Iris pigment epithelial cell (primary cell): Measurements from ENCODE around the gene ASIC1.

Experiments
- DNase-seq: peaks from one replicate; pipeline ENCODE4 v3.0.0-alpha.2; 2011; ENCODE audit warnings: low read depth

Gene ASIC1

DNA sequence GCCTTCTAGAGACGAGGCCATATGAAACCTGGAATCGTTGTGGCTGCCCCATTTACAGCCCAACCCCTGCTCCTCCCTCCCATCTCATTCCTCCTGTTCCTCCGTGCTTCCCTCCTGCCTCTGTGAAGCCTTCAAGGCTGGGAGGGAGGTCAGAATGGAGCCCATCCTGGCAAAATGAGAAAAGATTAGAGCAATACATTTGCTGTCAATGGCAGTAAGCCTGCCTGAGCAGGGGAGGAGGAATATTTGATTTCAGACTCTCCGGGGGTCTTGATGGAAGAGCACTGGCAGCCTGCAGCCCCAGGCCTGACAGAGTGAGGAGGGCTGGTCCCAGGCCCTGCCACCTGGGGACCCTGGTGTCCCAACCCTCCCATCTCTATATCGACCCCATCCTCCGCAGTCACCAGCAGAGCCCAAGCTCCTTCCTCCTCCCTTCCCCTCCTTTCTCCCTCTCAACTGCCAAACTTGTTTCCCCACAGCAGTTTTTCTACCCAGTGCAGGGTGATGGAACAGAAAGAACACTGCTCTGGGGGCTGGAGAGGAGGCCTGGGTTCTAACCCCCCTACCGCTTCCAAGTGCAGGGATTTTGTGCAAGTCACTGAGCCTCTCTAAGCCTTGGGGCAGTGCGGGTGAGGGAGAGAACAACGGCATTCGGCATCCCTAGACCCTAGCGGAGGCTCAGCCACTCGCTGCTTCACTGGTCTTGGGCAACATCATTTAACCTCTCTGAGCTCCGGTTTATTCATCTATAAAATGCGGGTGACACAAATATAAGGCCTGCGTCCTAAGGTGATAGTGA lies 16.1 kb upstream of the ASIC1 start:
- no peak for DNase-seq

DNA sequence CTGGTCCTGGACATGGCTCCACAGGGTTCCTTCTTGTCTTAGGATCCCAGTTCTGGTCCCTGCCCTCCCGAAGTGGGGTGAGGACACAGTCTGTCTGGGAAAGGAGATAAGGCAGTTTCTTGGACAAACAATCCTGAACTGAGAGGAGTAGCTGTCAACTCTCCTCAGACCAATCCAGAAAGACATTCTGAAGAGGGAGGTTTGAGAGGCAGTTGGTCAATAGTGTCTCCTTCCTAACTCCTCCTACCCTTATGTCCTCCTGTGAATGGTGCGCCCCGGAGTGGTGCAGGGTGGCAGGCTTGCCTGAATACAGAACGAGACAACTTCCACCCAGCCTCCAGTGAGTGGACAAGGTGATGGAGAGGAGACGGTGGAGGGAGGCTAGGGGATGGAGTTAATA lies 15.4 kb upstream of the ASIC1 start:
- no peak for DNase-seq

DNA sequence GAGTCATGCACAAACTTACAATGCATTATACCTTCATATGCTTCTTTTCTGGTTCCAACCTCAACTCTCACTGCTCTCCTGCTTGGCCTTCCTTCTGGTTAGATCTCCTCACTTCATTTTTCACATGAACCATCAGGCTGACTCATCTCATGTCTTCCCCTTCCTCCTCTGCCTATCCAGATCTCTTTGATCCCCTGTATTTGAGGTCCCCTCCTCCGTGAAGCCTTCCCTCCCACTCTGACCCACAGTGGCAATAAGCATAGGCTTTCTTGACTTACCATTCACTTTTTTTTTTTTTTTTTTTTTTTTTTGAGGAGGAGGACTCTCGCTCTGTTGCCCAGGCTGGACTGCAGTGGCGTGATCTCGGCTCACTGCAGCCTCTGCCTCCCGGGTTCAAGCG lies 14.7 kb upstream of the ASIC1 start:
- no peak for DNase-seq

DNA sequence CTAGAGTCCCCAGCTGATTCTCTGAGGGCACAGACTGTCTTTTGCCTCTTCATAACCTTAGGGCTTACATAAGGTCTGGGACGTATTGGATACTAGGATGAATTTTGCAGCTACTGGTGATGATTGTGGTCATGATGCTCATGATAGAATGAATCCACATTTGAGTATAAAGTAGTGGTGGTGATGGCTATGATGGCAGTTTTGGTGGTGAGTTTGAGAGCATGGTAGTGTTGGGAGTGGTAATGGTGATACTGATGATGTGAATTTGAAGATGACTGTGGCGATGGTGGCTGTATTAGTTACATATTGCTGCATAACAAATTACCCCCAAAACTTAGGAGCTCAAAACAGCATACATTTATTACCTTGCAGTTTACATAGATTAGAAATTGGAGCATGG lies 14.1 kb upstream of the ASIC1 start:
- no peak for DNase-seq

DNA sequence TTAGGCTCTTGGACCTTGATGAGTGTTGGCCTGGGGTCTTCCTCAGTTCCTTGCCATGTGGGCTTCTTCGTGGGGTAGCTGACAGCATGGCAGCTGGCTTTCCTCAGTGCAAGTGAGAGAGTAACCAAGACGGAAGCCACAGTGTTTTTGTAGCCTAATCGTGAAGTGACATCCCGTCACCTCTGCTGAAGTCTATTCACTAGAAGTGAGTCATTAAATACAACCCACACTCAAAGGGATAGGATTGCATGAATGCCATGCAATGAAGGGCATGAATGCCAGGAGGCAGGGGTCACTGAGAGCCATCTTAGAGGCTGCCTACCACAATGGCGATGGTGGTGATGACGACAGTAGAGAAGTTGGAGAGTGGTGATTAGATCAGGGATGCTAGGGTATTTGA lies 13.5 kb upstream of the ASIC1 start:
- no peak for DNase-seq

DNA sequence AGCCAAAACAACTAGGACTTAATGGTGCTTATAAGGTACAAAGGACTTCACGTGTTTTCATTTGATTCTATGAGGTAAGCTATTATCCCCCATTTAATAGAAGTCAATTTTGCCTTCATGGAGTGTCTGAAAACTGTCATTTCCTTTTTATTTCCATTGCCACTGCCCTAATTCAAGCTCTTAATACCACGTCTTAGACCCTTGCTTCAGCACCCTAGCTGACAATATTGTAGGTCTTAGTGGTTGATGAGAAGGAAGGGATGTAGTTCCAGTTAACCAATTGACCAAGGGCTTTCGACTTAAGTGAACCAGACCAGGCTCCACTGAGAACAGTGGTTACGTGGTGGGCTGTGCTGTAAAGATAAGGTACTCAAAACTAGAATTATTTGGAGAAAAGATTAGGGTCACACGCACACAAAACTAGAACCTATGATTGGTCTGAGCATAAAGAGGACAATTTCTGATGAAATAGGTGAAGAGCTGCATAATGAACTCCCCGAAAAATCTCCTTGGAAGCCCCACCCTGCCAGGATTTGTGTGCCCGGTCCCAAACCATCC lies 9.6 kb upstream of the ASIC1 start:
- DNase-seq = no peak

DNA sequence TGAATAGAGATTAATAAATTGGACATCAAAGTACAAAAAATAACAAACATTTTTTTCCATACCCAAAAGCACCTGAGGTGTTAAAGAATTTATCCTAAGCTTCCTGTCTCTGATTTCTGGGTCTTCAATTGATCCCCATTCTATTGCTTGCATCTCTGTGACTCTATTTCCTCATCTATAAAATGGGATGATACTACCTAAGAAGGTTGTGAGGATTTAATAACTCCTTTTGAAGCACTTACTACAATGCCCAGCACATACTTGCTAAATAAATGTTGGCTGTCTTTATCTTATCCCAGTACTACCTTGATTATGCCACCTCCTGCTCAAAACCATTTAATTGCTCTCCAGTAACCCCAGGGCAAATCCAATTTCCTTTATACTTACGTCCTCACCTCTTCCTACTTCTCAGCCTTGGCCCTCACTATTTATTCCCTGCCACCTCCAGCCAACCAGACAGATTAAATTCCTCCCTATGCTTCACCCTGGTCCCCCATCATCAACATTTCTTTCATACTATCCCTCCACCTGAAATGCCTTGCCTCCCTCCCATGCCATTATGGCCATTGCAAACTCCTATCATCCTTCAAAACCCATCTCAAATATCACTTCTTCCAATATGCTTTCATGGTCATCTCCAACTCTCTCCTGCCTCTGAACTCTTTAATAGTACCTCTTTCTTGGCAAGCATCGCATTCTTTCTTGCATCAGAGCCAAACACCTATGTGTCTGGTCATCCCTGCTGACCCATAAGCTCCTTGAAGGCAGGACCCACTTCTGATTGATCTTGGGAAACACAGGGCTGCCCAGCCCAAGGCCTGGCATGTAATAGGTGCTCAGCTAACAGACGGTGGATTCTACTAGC lies 7.9 kb upstream of the ASIC1 start:
- no peak for DNase-seq

DNA sequence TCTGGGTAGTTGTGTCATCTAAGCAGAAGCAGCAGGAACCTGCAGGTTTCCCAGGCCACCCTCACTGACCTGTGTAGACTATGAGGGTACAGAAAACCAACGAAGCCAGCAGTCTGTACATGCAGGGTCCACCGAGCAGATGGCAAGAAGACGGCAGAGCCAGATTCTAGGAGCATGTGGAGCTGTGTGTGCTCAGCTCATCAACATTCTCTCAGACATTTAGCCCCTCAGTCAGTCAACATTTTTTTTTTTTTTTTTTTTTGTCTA lies 7.3 kb upstream of the ASIC1 start:
- no peak for DNase-seq

DNA sequence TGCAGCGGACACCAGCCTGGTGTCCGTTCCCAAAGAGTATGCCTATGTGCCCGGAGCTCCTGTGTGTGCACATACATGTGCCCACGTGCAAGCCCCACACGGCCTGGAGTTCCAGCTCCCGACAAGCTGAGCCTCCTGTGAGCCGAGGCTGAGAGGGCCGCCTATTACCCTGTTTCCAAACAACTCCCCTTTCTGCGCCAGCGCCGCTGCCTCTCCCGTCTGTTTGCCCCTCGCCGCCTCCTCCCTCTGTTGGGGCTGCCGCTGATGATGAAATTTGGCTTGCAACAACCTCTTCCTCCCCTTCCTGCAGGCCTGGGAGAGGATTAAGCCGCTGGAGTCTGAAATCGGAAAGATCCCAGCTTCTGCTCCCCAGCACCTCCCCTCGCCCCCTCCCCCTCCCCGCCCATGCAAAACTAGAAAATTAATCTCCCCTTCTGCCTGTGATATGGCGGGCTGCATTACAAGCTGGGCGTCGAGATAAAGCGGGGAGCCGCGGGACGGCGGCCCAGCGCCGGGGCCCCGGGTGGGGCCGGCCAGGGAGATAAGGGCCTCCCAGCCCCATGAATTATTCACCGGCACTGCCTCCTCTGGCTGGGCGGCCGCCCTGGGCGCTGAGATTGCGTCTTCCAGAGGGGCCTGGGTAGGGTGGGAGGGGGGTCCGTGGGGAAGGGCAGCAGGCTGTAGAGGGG lies 6.8 kb upstream of the ASIC1 start:
- peak; percentile 69 for DNase-seq

DNA sequence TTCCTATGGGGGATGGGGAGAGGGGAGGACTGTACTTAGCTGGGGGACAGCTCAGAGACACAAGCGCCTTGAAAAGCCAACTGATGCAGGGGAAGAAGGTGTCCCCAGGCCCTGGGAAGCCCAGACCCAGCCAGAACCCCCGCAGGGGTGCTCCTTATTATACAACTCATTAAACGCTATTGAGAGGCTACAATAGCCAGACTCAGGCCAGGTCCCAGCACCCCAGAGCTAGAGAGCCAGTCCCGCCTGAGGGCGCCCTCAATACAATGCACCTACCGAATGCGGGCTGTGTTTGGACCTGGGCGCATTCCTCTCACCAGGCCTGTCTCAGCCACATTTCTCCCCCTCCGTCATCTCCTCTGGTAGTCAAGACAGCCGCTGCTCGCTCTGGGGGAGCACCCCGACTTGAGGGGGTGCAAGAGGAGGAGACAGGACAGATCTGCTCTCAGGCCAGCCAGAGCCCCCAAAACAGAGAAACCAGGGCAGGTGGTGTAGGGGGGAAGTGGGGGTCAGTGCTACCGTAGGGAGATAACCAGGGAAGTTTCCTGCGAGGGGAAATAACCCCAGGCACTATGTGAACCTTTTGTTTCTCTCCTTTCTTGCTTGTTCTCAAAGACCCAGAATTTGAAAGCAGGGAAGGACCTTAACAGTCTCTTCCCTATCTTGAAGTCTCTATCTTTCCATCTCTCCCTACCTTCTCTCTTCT lies 6.1 kb upstream of the ASIC1 start:
- DNase-seq = no peak

DNA sequence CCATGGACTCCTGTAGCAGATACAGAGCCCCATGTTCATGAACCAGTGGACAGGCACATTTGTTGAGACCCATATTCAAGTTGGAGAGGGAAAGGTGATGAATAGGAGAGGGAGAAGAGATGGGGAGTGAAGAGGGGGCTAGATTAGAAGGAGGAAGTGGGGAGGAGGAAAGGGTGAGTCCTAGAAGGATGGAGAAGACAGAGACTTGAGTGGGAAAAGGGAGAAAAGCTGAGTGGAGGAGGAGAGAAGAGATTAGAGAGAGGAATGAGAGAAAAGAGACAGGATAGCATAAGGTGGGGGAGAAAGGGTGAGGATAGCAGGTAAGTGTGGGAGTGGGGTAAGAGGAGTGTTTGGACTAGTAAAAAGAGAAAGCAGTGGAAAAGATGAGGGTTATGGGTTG lies 4.9 kb upstream of the ASIC1 start:
- no peak for DNase-seq

DNA sequence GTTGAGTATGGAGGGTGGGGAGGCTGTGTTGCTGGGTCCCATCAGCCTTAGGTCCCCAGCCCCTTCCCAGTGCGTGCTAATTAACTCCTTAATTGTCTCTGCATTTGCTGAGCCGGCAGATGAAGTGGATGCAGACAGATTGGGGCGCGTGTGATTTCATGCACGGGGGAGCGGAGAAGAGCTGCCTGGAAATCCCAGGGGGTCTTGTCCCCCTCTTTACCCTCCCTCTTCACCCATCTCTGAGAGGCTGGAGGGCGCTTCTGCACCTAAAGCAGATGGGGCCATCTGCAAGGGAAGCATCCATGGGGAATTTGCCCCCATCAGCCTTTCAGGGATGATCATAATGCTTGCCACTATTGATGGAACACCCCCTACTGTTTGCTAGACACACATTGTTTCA lies 4.4 kb upstream of the ASIC1 start:
- DNase-seq = no peak

DNA sequence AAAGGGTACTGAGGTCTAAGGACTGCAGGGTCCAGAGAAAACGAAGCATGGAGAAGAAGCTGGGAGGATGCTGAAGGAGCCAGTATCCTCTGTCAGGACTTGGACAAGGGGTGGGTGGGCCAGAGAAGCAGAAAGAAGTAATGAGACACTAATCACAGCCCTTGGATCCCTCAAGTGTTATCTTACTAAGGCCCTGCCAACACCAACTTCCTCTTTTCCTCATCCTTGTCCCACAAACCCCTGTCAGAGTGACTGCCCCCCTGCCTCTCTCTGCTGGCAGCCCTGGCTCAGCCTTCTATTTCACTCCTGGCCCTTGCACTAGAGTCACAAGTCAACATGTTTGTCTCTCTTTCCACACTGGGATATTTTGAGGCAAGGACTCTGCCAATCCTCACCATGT lies 3.8 kb upstream of the ASIC1 start:
- no peak for DNase-seq

DNA sequence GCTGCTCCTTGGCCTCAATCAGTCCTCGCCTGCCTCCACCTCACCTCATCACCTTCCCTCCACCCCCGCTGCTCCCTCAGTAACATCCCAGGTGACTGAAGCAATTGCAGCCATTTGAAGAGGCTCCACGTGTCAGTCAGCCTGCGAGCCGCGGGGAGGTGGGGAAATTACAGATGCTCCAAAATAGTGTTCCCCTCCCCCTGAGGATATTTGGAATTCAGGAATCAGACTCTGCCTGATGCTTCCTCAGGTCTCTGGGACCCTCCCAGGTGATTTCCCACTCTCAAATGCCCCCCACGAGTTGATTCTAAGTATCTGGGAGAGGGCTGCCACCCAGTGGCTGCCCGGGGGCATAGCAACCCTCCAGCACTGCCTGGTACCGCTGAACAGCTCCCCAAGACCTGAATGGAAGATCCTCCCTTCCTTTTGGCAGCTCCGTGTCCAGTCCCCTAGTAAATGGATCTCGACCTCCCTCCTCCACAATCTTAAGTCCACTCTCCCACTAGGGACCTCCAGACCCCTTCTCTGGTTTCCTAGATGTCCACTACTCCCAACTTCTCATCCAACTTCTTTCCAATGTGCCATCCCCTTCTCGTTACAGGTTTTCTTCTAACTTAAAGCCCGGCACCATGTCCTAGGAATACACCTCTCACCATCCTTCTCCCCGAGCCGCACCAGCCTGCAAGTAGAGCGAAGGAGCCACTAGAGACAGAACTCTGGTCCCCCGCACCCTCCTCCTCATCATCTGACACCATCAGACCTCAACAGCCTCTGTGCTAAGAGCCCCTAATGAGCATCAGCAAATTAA lies 1.4 kb upstream of the ASIC1 start:
- peak; percentile 52 for DNase-seq

DNA sequence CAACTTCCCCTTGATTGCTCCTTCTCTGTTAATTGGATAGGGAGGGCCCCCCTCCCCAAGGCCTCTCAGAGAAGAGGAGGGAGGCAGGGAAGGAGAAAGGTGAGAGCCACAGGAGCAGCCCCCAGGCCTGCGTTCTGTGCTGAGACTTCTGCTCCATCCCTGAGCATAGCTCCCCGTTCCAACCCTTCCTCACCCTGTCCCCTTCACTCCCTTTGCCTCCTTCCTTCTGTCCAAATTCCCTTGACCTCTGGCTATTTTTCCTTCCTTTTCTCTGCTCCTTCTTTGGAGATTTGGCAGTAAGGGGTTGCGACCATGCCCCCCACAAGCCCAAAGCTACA lies 788 bp upstream of the ASIC1 start:
- DNase-seq = no peak

DNA sequence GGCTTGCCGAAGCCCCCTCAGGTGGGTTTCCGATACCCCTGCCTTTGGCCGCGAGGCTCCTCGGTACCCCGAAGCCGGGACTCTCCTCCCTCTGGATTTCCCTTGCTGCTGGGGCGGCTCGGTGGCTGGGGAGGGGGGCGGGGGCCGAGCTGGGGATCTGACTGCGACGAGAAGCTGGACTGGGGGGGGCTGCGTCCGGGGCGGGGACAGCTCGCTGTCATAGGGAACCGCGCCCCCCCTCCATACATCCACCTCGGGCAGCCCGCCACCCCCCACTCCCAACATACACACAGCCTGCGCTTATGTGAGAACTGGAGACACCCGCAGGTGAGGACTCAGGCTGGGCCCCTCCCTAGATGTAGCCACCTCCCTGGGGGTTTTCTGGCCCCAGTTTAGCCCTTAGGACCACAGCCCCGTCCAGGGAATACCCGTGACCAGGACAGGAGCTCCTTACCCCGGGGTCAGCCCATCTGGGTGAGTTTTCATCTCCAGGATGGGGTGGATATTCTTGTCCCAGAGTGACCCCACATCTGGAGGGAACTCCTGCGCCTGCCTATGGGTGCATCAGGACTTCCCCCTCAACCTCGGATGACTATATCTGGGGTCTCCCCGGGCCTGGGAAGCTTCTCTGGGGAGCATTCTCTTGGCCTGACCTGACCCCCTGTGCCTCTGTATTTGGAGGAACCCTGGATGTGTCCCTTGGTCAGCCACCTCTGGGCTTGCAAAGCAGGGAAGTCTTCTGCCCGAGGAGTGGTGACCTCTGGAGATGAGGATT lies 687 bp downstream of the ASIC1 start:
- DNase-seq = no peak

DNA sequence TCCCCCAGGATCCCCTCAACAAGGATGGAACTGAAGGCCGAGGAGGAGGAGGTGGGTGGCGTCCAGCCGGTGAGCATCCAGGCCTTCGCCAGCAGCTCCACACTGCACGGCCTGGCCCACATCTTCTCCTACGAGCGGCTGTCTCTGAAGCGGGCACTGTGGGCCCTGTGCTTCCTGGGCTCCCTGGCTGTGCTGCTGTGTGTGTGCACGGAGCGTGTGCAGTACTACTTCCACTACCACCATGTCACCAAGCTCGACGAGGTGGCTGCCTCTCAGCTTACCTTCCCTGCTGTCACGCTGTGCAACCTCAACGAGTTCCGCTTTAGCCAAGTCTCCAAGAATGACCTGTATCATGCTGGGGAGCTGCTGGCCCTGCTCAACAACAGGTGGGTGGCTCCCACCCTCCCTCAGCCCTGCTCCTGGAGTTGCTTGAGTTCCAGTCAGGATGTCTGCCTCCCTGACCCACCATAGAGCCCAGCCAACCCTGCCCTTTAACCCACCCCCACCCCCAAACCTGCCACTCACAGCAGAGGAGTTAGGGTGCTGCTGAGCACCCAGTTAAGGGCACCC lies 1.4 kb downstream of the ASIC1 start:
- no peak for DNase-seq

DNA sequence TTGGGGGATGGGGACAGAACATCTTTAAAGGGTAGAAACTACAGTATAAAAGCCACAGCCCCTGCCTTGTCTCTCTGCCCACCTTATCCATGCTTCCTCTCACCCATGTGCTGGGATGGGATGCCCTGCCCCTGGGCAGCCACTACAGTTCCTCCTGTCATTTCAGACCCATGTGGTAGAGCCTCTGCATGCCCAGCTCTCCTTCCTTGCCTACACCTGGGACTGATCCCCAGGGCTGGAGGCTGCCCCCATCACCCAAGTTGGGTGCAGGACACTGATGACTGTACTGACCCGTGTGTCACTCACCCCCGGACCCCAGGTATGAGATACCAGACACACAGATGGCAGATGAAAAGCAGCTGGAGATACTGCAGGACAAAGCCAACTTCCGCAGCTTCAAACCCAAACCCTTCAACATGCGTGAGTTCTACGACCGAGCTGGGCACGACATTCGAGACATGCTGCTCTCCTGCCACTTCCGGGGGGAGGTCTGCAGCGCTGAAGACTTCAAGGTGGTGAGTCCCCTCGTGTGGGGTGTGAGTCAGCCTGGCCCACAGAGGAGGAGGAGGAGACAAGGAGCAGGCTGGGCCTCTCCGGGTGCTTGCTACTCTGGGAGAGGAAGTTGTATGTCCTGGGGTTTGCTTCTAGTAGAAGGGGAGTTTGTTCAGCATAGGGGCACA lies 2.2 kb downstream of the ASIC1 start:
- peak; percentile 37 for DNase-seq

DNA sequence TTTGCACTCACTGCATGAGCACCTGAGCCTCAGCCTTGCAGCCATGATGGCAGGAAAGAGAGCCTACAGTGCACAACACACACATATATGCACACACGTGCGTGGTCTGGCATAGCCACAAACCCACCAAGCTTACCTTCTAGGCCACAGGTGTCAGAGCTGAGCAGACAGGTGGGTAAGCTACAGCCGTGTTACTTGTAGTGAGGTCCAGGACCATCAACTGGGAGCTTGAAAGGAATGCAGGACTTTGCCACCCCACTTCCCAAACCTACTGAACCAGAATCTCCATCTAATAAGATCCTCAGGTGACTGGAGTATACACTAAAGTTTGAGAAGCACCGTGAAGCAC lies 2.7 kb downstream of the ASIC1 start:
- DNase-seq = no peak

DNA sequence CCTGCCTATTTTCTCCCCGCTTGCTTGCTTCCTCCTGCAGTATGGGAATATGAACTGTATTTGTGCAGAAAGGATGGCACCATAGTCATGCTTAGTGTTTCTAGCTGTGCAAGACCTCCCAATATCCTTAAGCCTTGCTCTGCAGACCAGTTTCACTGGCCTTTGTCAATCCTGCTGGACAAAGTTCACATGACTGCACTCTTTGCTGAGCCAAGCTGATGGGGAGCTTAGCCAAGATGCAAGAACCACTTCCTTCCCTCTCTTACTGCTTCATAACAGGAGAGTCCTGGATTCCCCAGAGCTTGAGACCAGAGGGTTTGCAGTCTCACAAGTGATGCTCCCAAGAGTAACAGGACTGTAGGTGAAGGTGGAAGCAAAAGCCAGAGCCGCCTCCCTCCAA lies 3.8 kb downstream of the ASIC1 start:
- DNase-seq = no peak
